ENCODE data around the gene PRKRIP1. TPM values are rescaled to one million over a fixed set of nuclear protein-coding genes. Genes with fewer than 3 reads are reported as not detected.
"Not testable (repeated sequence)": the region's sequence is repeated elsewhere in the genome, so short reads cannot be mapped to it uniquely, and the experiment has no call there.

PRKRIP1 gene
- total RNA-seq, 1 donor from 2014 or later = 30.1 TPM

GRCh38 chr7:102376964-102377466 is 19.1 kb upstream of the PRKRIP1 start:
- Mint-ChIP-seq H3K27ac (ENCODE audit: unreplicated experiment) (no peak overlapping the region), H3K36me3 (ENCODE audit: unreplicated experiment) (peaks cover 26% of the 10 kb centered on the region), H3K4me3 (ENCODE audit: unreplicated experiment) (no peak overlapping the region), H3K9me3 (ENCODE audit: unreplicated experiment) (no peaks in the 10 kb centered on the region), H3K27me3 (ENCODE audit: unreplicated experiment) (no peaks in the 10 kb centered on the region), H3K4me1 (ENCODE audit: unreplicated experiment) (no peaks in the 10 kb centered on the region)
- DNase-seq (ENCODE audit: extremely low spot score, unreplicated experiment) = no peak
- TF ChIP-seq CTCF (IDR thresholded peaks at IDR 0.05) = no peak

GRCh38 chr7:102380837-102381236 is 15.3 kb upstream of the PRKRIP1 start:
- not testable (repeated sequence) for H3K4me3 Mint-ChIP-seq (ENCODE audit: unreplicated experiment); H3K4me1 Mint-ChIP-seq (ENCODE audit: unreplicated experiment); H3K27ac Mint-ChIP-seq (ENCODE audit: unreplicated experiment); H3K27me3 Mint-ChIP-seq (ENCODE audit: unreplicated experiment); DNase-seq (ENCODE audit: extremely low spot score, unreplicated experiment); H3K9me3 Mint-ChIP-seq (ENCODE audit: unreplicated experiment)
- H3K36me3 Mint-ChIP-seq (ENCODE audit: unreplicated experiment) = peaks cover 31% of the 10 kb centered on the region

- H3K27ac Mint-ChIP-seq (ENCODE audit: unreplicated experiment); H3K4me3 Mint-ChIP-seq (ENCODE audit: unreplicated experiment); DNase-seq (ENCODE audit: extremely low spot score, unreplicated experiment); H3K9me3 Mint-ChIP-seq (ENCODE audit: unreplicated experiment); H3K27me3 Mint-ChIP-seq (ENCODE audit: unreplicated experiment); H3K4me1 Mint-ChIP-seq (ENCODE audit: unreplicated experiment): not testable (repeated sequence)
- H3K36me3 Mint-ChIP-seq (ENCODE audit: unreplicated experiment) = peaks cover 34% of the 10 kb centered on the region
Measured at GRCh38 chr7:102381696-102382425, 14.3 kb upstream of the PRKRIP1 start.

GRCh38 chr7:102387064-102387463 is 9.1 kb upstream of the PRKRIP1 start:
- Mint-ChIP-seq H3K27me3 (ENCODE audit: unreplicated experiment) (no peaks in the 10 kb centered on the region), H3K4me3 (ENCODE audit: unreplicated experiment) (no peak overlapping the region), H3K4me1 (ENCODE audit: unreplicated experiment) (no peaks in the 10 kb centered on the region), H3K9me3 (ENCODE audit: unreplicated experiment) (no peaks in the 10 kb centered on the region), H3K27ac (ENCODE audit: unreplicated experiment) (no peak overlapping the region), H3K36me3 (ENCODE audit: unreplicated experiment) (peaks cover 14% of the 10 kb centered on the region)
- DNase-seq (ENCODE audit: extremely low spot score, unreplicated experiment) = no peak
- no peak for TF ChIP-seq CTCF (IDR thresholded peaks at IDR 0.05)

GRCh38 chr7:102389810-102390209 is 6.4 kb upstream of the PRKRIP1 start:
- H3K9me3 Mint-ChIP-seq (ENCODE audit: unreplicated experiment) = no peaks in the 10 kb centered on the region
- no peak for TF ChIP-seq CTCF (IDR thresholded peaks at IDR 0.05)
- H3K27me3 Mint-ChIP-seq (ENCODE audit: unreplicated experiment) = no peaks in the 10 kb centered on the region
- no peak for DNase-seq (ENCODE audit: extremely low spot score, unreplicated experiment)
- no peaks in the 10 kb centered on the region for H3K4me1 Mint-ChIP-seq (ENCODE audit: unreplicated experiment)
- no peak overlapping the region for H3K4me3 Mint-ChIP-seq (ENCODE audit: unreplicated experiment)
- H3K36me3 Mint-ChIP-seq (ENCODE audit: unreplicated experiment) = peaks cover 10% of the 10 kb centered on the region
- no peak overlapping the region for H3K27ac Mint-ChIP-seq (ENCODE audit: unreplicated experiment)

- peaks cover 10% of the 10 kb centered on the region for H3K36me3 Mint-ChIP-seq (ENCODE audit: unreplicated experiment)
- no peaks in the 10 kb centered on the region for H3K27me3 Mint-ChIP-seq (ENCODE audit: unreplicated experiment)
- no peaks in the 10 kb centered on the region for H3K9me3 Mint-ChIP-seq (ENCODE audit: unreplicated experiment)
- H3K4me1 Mint-ChIP-seq (ENCODE audit: unreplicated experiment) = peaks cover 6% of the 10 kb centered on the region
- peak; percentile 93 for DNase-seq (ENCODE audit: extremely low spot score, unreplicated experiment)
- TF ChIP-seq CTCF (IDR thresholded peaks at IDR 0.05) = peak; percentile 92
- H3K27ac Mint-ChIP-seq (ENCODE audit: unreplicated experiment) = no peak overlapping the region
- H3K4me3 Mint-ChIP-seq (ENCODE audit: unreplicated experiment) = no peak overlapping the region
Measured at GRCh38 chr7:102390697-102391484, 5.3 kb upstream of the PRKRIP1 start.

All from osteocyte (in vitro differentiated cells).